WTC11 (cell line): Measurements from ENCODE around the gene NAA50. TPM values are rescaled to one million over a fixed set of nuclear protein-coding genes. Genes with fewer than 3 reads are reported as not detected.

Experiments used
- ATAC-seq: fragments of 200-7000 bp; cut with Tn5 transposase; 2 replicates; pipeline ENCODE4 v1.10.0; 2021; ENCODE audit warnings: mild to moderate bottlenecking, moderate library complexity
- CTCF ChIA-PET: fragments of 300-600 bp; sonication (Branson Sonifier 250); formaldehyde crosslinking; loops from one replicate; lab custom pipeline; 2021; ENCODE audit warnings: antibody characterized with exemption; lab: Charles Lee
- POLR2A ChIA-PET: fragments of 350-600 bp; sonication (Branson Sonifier 250); formaldehyde crosslinking; loops from one replicate; lab custom pipeline; 2021; ENCODE audit warnings: antibody characterized with exemption; lab: Charles Lee
- DNase-seq: peaks from one replicate; pipeline ENCODE4 v3.0.0; 2021; ENCODE audit warnings: low spot score
- H3K27ac Mint-ChIP-seq: 2 replicates; pipeline ENCODE4 v1.8.0; 2021; ENCODE audit warnings: mixed read lengths
- H3K27me3 Mint-ChIP-seq: 2 replicates; pipeline ENCODE4 v1.8.0; 2021; ENCODE audit warnings: low read depth, mild to moderate bottlenecking, moderate library complexity, mixed read lengths
- H3K36me3 Mint-ChIP-seq: 2 replicates; pipeline ENCODE4 v1.8.0; 2021; ENCODE audit warnings: mixed read lengths
- H3K4me1 Mint-ChIP-seq: 2 replicates; pipeline ENCODE4 v1.8.0; 2022; ENCODE audit warnings: mixed read lengths
- H3K4me3 Mint-ChIP-seq: 2 replicates; pipeline ENCODE4 v1.8.0; 2021; ENCODE audit warnings: mild to moderate bottlenecking, moderate library complexity, mixed read lengths
- H3K9me3 Mint-ChIP-seq: 2 replicates; pipeline ENCODE4 v1.8.0; 2021; ENCODE audit warnings: mixed read lengths
- ATF1 ChIP-seq: sonication (generic); formaldehyde crosslinking; IDR thresholded peaks from 2 replicates; pipeline ENCODE4 v1.8.1; 2023; ENCODE audit warnings: mild to moderate bottlenecking, moderate library complexity, missing genetic modification reagents
- CBFB ChIP-seq: sonication (generic); formaldehyde crosslinking; IDR thresholded peaks from 2 replicates; pipeline ENCODE4 v1.8.1; 2022; ENCODE audit warnings: mild to moderate bottlenecking, low read depth, missing genetic modification reagents
- CREB1 ChIP-seq: sonication (generic); formaldehyde crosslinking; IDR thresholded peaks from 2 replicates; pipeline ENCODE4 v1.8.0; 2023; ENCODE audit warnings: mild to moderate bottlenecking, missing genetic modification reagents
- ETV6 ChIP-seq: sonication (generic); formaldehyde crosslinking; IDR thresholded peaks from 2 replicates; pipeline ENCODE4 v1.8.1; 2022; ENCODE audit warnings: mild to moderate bottlenecking, missing genetic modification reagents
- FOXJ3 ChIP-seq: sonication (generic); formaldehyde crosslinking; IDR thresholded peaks from 2 replicates; pipeline ENCODE4 v1.9.0; 2021; ENCODE audit warnings: missing genetic modification reagents, mild to moderate bottlenecking, borderline replicate concordance
- IRF2 ChIP-seq: sonication (generic); formaldehyde crosslinking; IDR thresholded peaks from 2 replicates; pipeline ENCODE4 v1.8.0; 2022; ENCODE audit warnings: low read depth, missing genetic modification reagents, borderline replicate concordance
- MXD4 ChIP-seq: fragments of 250-450 bp; sonication (Bioruptor Pico); IDR thresholded peaks from 2 replicates; pipeline ENCODE4 v1.8.0; 2021; ENCODE audit warnings: mild to moderate bottlenecking, moderate library complexity, borderline replicate concordance
- NFATC4 ChIP-seq: fragments of 250-450 bp; sonication (Bioruptor Pico); IDR thresholded peaks from 2 replicates; pipeline ENCODE4 v1.9.0; 2021; ENCODE audit warnings: mild to moderate bottlenecking
- PRRX2 ChIP-seq: fragments of 250-450 bp; sonication (Bioruptor Pico); IDR thresholded peaks from 2 replicates; pipeline ENCODE4 v1.8.0; 2021; ENCODE audit warnings: mild to moderate bottlenecking
- RELA ChIP-seq: sonication (generic); formaldehyde crosslinking; IDR thresholded peaks from 2 replicates; pipeline ENCODE4 v1.8.1; 2022; ENCODE audit warnings: missing genetic modification reagents, mild to moderate bottlenecking, borderline replicate concordance
- TCF7 ChIP-seq: sonication (generic); formaldehyde crosslinking; IDR thresholded peaks from 2 replicates; pipeline ENCODE4 v1.8.0; 2022; ENCODE audit warnings: mild to moderate bottlenecking, low read depth, missing genetic modification reagents, moderate library complexity
- TEAD4 ChIP-seq: sonication (generic); formaldehyde crosslinking; IDR thresholded peaks from 2 replicates; pipeline ENCODE4 v1.8.0; 2022; ENCODE audit warnings: mild to moderate bottlenecking, missing genetic modification reagents
- TP53 ChIP-seq: sonication (generic); formaldehyde crosslinking; IDR thresholded peaks from 2 replicates; pipeline ENCODE4 v1.8.1; 2023; ENCODE audit warnings: mild to moderate bottlenecking, missing genetic modification reagents
- ZNF219 ChIP-seq: sonication (generic); formaldehyde crosslinking; IDR thresholded peaks from 2 replicates; pipeline ENCODE4 v1.8.0; 2023; ENCODE audit warnings: missing genetic modification reagents, mild to moderate bottlenecking, borderline replicate concordance
- ZNF232 ChIP-seq: sonication (generic); formaldehyde crosslinking; IDR thresholded peaks from 2 replicates; pipeline ENCODE4 v1.8.0; 2022; ENCODE audit warnings: mild to moderate bottlenecking, missing genetic modification reagents
- ZNF263 ChIP-seq: sonication (generic); formaldehyde crosslinking; IDR thresholded peaks from 2 replicates; pipeline ENCODE4 v1.8.1; 2022; ENCODE audit warnings: low read depth, mild to moderate bottlenecking, moderate library complexity, missing genetic modification reagents
- ZNF396 ChIP-seq: fragments of 250-450 bp; sonication (Bioruptor Pico); IDR thresholded peaks from 2 replicates; pipeline ENCODE4 v1.8.0; 2021; ENCODE audit warnings: mild to moderate bottlenecking, moderate library complexity, borderline replicate concordance
- total RNA-seq: library from RNA; stranded (reverse); gene quantifications from 3 replicates; pipeline ENCODE4 v1.2.3, GENCODE V29; 2021
- TF ChIP-seq, protein P1 (sequence below): fragments of 250-450 bp; sonication (Bioruptor Pico); IDR thresholded peaks from 2 replicates; pipeline ENCODE4 v1.9.0; 2021; ENCODE audit warnings: mild to moderate bottlenecking
- TF ChIP-seq, protein P2 (sequence below): fragments of 250-450 bp; sonication (Bioruptor Pico); IDR thresholded peaks from 2 replicates; pipeline ENCODE4 v2.1.2; 2022; ENCODE audit warnings: mild to moderate bottlenecking, moderate library complexity
- TF ChIP-seq, protein P3 (sequence below): sonication (generic); formaldehyde crosslinking; IDR thresholded peaks from 2 replicates; pipeline ENCODE4 v1.8.0; 2022; ENCODE audit warnings: mild to moderate bottlenecking, missing genetic modification reagents
- TF ChIP-seq, protein P4 (sequence below): sonication (generic); formaldehyde crosslinking; conservative IDR thresholded peaks from 2 replicates; pipeline ENCODE4 v1.8.1; 2022; ENCODE audit warnings: mild to moderate bottlenecking, missing genetic modification reagents
- TF ChIP-seq, protein P5 (sequence below): fragments of 200-600 bp; IDR thresholded peaks from 2 replicates; pipeline ENCODE4 v1.8.0; 2022; ENCODE audit warnings: antibody characterized with exemption
- TF ChIP-seq, protein P6 (sequence below): fragments of 250-450 bp; sonication (Bioruptor Pico); IDR thresholded peaks from 2 replicates; pipeline ENCODE4 v1.9.0; 2021; ENCODE audit warnings: mild to moderate bottlenecking
- TF ChIP-seq, protein P7 (sequence below): sonication (generic); formaldehyde crosslinking; IDR thresholded peaks from 2 replicates; pipeline ENCODE4 v1.8.1; 2022; ENCODE audit warnings: low read depth, missing genetic modification reagents, borderline replicate concordance

The NAA50 gene
- total RNA-seq, 1 experiment from 2014 or later = 193 TPM

DNA sequence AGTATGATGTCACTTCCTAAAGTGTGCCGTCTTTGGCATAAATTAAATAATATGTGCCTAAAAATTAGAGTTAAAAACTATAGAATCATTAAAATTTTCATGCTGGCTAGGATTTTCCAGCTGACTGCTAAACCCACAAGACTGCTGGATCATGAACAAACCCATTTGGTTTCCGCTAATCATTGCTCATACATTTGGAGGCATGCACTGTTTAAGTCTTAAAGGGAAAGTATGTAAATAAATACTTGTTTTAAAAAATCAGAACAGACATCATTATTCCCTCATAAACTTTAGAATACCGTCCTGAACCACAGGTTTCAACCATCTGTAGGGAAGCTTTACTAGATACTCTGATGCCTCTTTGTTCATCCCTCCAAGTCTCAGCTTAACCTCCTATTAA is 27.3 kb upstream of the NAA50 start:
- POLR2A ChIA-PET = no interaction called here
- ATAC-seq (no peak), DNase-seq (no peak)
- no peak overlapping the region for H3K4me3 Mint-ChIP-seq
- TF ChIP-seq IRF2 (no peak), RELA (CRISPR knock-in tag) (no peak), ZNF232 (CRISPR knock-in tag) (no peak), ATF1 (CRISPR knock-in tag) (no peak), TP53 (CRISPR knock-in tag) (no peak), ETV6 (CRISPR knock-in tag) (no peak), CREB1 (CRISPR knock-in tag) (no peak), ZNF396 (CRISPR knock-in tag) (no peak), TEAD4 (CRISPR knock-in tag) (no peak), ZNF263 (CRISPR knock-in tag) (no peak), CBFB (CRISPR knock-in tag) (no peak), ZNF219 (CRISPR knock-in tag) (no peak)
- TF ChIP-seq, protein P1, sequence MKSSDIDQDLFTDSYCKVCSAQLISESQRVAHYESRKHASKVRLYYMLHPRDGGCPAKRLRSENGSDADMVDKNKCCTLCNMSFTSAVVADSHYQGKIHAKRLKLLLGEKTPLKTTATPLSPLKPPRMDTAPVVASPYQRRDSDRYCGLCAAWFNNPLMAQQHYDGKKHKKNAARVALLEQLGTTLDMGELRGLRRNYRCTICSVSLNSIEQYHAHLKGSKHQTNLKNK (CRISPR knock-in tag) = no peak
- TF ChIP-seq, protein P2, sequence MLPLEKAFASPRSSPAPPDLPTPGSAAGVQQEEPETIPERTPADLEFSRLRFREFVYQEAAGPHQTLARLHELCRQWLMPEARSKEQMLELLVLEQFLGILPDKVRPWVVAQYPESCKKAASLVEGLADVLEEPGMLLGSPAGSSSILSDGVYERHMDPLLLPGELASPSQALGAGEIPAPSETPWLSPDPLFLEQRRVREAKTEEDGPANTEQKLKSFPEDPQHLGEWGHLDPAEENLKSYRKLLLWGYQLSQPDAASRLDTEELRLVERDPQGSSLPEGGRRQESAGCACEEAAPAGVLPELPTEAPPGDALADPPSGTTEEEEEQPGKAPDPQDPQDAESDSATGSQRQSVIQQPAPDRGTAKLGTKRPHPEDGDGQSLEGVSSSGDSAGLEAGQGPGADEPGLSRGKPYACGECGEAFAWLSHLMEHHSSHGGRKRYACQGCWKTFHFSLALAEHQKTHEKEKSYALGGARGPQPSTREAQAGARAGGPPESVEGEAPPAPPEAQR (CRISPR knock-in tag) = no peak
- TF ChIP-seq, protein P3, sequence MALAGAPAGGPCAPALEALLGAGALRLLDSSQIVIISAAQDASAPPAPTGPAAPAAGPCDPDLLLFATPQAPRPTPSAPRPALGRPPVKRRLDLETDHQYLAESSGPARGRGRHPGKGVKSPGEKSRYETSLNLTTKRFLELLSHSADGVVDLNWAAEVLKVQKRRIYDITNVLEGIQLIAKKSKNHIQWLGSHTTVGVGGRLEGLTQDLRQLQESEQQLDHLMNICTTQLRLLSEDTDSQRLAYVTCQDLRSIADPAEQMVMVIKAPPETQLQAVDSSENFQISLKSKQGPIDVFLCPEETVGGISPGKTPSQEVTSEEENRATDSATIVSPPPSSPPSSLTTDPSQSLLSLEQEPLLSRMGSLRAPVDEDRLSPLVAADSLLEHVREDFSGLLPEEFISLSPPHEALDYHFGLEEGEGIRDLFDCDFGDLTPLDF (CRISPR knock-in tag) = no peak
- TF ChIP-seq, protein P4, sequence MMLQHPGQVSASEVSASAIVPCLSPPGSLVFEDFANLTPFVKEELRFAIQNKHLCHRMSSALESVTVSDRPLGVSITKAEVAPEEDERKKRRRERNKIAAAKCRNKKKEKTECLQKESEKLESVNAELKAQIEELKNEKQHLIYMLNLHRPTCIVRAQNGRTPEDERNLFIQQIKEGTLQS = no peak
- TF ChIP-seq, protein P5, sequence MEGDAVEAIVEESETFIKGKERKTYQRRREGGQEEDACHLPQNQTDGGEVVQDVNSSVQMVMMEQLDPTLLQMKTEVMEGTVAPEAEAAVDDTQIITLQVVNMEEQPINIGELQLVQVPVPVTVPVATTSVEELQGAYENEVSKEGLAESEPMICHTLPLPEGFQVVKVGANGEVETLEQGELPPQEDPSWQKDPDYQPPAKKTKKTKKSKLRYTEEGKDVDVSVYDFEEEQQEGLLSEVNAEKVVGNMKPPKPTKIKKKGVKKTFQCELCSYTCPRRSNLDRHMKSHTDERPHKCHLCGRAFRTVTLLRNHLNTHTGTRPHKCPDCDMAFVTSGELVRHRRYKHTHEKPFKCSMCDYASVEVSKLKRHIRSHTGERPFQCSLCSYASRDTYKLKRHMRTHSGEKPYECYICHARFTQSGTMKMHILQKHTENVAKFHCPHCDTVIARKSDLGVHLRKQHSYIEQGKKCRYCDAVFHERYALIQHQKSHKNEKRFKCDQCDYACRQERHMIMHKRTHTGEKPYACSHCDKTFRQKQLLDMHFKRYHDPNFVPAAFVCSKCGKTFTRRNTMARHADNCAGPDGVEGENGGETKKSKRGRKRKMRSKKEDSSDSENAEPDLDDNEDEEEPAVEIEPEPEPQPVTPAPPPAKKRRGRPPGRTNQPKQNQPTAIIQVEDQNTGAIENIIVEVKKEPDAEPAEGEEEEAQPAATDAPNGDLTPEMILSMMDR = no peak
- TF ChIP-seq, all 79 proteins: peak for 0
- no peaks in the 10 kb centered on the region for H3K36me3 Mint-ChIP-seq
- H3K27ac Mint-ChIP-seq = no peak overlapping the region; the same call in 1 of the 2 replicates
- CTCF ChIA-PET = interaction anchor here (0.6 to 1.6 kb wide), 2 partner anchors 28 to 136 kb away, joined by 3 to 4 read pairs; partner anchors contain the start of gene NAA50
- peaks cover 23% of the 10 kb centered on the region for H3K4me1 Mint-ChIP-seq
- H3K9me3 Mint-ChIP-seq = no peaks in the 10 kb centered on the region
- H3K27me3 Mint-ChIP-seq = no peaks in the 10 kb centered on the region

DNA sequence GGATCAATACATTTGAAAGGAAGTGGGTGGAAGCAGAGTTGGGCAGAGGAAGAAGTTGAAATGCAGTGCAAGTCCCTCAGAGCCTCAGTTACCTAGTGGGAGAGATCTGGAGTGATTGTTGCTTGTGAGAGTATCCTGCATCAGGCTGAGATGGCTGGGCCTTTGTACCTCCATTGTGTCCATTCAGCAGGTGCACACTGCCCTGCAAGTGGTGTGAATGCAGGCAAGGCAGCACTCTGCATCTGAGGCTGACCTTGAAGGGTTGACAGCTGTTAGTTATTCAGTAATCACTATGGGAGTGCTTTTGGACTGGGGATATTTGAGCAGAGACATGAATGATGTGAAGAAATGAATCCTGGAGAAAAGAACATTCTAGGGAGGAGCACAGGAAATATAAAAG is 25.9 kb upstream of the NAA50 start:
- no peaks in the 10 kb centered on the region for H3K9me3 Mint-ChIP-seq
- H3K27ac Mint-ChIP-seq = peak overlapping the region; percentile 31; the same call in 1 of the 2 replicates
- no peak overlapping the region for H3K4me3 Mint-ChIP-seq
- ATAC-seq = no peak
- H3K36me3 Mint-ChIP-seq = no peaks in the 10 kb centered on the region
- no peaks in the 10 kb centered on the region for H3K27me3 Mint-ChIP-seq
- peaks cover 23% of the 10 kb centered on the region for H3K4me1 Mint-ChIP-seq
- POLR2A ChIA-PET = no interaction called here
- DNase-seq = no peak
- CTCF ChIA-PET = interaction anchor here (0.7 kb wide), 1 partner anchor 249 kb away, joined by 4 read pairs; no protein-coding TSS in a partner anchor
- TF ChIP-seq NFATC4 (no peak), MXD4 (no peak), PRRX2 (CRISPR knock-in tag) (no peak), FOXJ3 (CRISPR knock-in tag) (no peak), TCF7 (CRISPR knock-in tag) (no peak)
- TF ChIP-seq, protein P6, sequence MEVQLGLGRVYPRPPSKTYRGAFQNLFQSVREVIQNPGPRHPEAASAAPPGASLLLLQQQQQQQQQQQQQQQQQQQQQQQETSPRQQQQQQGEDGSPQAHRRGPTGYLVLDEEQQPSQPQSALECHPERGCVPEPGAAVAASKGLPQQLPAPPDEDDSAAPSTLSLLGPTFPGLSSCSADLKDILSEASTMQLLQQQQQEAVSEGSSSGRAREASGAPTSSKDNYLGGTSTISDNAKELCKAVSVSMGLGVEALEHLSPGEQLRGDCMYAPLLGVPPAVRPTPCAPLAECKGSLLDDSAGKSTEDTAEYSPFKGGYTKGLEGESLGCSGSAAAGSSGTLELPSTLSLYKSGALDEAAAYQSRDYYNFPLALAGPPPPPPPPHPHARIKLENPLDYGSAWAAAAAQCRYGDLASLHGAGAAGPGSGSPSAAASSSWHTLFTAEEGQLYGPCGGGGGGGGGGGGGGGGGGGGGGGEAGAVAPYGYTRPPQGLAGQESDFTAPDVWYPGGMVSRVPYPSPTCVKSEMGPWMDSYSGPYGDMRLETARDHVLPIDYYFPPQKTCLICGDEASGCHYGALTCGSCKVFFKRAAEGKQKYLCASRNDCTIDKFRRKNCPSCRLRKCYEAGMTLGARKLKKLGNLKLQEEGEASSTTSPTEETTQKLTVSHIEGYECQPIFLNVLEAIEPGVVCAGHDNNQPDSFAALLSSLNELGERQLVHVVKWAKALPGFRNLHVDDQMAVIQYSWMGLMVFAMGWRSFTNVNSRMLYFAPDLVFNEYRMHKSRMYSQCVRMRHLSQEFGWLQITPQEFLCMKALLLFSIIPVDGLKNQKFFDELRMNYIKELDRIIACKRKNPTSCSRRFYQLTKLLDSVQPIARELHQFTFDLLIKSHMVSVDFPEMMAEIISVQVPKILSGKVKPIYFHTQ (CRISPR knock-in tag) = no peak
- TF ChIP-seq, protein P7, sequence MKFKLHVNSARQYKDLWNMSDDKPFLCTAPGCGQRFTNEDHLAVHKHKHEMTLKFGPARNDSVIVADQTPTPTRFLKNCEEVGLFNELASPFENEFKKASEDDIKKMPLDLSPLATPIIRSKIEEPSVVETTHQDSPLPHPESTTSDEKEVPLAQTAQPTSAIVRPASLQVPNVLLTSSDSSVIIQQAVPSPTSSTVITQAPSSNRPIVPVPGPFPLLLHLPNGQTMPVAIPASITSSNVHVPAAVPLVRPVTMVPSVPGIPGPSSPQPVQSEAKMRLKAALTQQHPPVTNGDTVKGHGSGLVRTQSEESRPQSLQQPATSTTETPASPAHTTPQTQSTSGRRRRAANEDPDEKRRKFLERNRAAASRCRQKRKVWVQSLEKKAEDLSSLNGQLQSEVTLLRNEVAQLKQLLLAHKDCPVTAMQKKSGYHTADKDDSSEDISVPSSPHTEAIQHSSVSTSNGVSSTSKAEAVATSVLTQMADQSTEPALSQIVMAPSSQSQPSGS (CRISPR knock-in tag) = no peak
